Choroid plexus epithelial cell (primary cell): ENCODE data around the gene TTC28.
"Not testable (repeated sequence)": the region's sequence is repeated elsewhere in the genome, so short reads cannot be mapped to it uniquely, and the experiment has no call there.

ENCODE experiments used
- DNase-seq: peaks from one replicate; pipeline ENCODE4 v3.0.0-alpha.2; 2010; ENCODE audit warnings: low read depth
- H3K4me3 ChIP-seq: 2 replicates; pipeline ENCODE4 v1.5.1; 2011; ENCODE audit warnings: low read depth, mild to moderate bottlenecking, control low read depth, low read length, moderate library complexity
- TF ChIP-seq, protein P1 (sequence below): conservative IDR thresholded peaks from 2 replicates; pipeline ENCODE4 v1.5.1; 2011; ENCODE audit warnings: low read depth, mild to moderate bottlenecking, control low read depth, inconsistent platforms, low read length, moderate library complexity

TTC28 gene

DNA sequence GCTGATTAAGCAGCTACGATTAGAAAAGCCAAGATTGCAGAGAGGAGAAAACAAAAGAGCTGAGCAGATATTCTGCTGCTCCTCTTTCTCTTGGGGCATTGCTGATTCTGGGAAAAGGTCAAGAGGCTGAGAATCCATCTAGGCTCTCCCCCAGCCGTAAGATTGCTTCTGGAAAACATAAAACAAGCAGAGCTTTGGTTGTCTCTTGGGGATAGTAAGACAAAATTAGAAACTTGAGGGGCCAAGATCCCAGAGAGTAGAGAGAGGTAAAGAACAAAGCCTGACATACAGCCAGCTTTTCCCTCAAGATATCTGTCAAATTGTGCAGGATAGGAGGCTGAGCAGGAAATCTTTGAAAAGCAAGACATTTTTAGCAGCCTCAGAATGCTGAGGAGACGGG lies 158.2 kb downstream of the TTC28 start:
- no peak overlapping the region for H3K4me3 ChIP-seq
- TF ChIP-seq, protein P1, sequence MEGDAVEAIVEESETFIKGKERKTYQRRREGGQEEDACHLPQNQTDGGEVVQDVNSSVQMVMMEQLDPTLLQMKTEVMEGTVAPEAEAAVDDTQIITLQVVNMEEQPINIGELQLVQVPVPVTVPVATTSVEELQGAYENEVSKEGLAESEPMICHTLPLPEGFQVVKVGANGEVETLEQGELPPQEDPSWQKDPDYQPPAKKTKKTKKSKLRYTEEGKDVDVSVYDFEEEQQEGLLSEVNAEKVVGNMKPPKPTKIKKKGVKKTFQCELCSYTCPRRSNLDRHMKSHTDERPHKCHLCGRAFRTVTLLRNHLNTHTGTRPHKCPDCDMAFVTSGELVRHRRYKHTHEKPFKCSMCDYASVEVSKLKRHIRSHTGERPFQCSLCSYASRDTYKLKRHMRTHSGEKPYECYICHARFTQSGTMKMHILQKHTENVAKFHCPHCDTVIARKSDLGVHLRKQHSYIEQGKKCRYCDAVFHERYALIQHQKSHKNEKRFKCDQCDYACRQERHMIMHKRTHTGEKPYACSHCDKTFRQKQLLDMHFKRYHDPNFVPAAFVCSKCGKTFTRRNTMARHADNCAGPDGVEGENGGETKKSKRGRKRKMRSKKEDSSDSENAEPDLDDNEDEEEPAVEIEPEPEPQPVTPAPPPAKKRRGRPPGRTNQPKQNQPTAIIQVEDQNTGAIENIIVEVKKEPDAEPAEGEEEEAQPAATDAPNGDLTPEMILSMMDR, result no peak
- DNase-seq, result no peak

DNA sequence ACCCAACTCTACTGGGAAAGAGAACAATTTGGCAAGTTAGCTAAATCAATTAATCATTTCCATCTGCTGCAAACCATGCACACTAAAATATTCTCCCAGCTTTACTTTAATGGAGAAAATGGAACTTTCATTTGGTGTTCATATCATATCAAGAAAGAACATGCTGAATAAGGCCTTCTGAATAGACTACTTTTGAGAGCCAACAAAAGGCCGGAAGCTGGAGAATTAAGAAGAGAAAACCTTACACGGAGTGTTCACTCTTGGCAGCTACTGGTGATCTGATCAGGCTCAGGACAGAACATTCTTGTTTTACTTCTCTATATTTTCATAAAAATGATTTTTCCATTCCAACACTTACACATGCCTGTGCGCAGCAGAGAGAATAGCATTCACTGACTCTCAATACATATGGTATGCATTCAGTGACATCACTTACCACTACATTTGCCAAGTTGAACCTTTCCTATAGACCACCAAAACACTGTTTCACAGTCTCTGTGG lies 165.3 kb downstream of the TTC28 start:
- TF ChIP-seq, protein P1, result no peak
- H3K4me3 ChIP-seq, result no peak overlapping the region
- DNase-seq, result peak; percentile 6

DNA sequence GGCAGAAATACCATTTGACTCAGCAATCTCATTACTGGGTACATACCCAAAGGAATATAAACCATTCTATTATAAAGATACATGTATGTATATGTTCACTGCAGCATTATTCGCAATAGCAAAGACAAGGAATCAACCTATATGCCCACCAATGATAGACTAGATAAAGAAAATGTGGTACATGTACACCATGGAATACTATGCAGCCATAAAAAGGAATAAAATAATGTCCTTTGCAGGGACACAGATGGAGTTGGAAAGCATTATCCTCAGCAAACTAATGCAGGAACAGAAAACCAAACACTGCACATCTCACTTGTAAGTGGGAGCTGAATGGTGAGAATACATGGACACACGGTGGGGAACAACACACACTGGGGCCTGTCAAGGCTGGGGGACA lies 167.3 kb downstream of the TTC28 start:
- not testable (repeated sequence) for DNase-seq, H3K4me3 ChIP-seq

DNA sequence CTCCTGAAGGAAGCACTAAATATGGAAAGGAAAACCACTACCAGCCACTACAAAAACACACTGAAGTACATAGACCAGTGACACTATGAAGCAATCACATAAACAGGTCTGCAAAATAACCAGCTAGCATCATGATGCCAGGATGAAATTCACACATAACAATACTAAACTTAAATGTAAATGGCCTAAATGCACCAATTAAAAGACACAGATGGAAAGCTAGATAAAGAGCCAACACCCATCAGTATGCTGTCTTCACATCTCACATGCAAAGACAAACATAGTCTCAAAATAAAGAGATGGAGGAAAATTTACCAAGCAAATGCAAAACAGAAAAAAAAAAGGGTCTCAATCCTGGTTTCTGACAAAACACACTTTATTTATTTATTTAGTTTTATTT lies 171.7 kb downstream of the TTC28 start:
- TF ChIP-seq, protein P1, result no peak

DNA sequence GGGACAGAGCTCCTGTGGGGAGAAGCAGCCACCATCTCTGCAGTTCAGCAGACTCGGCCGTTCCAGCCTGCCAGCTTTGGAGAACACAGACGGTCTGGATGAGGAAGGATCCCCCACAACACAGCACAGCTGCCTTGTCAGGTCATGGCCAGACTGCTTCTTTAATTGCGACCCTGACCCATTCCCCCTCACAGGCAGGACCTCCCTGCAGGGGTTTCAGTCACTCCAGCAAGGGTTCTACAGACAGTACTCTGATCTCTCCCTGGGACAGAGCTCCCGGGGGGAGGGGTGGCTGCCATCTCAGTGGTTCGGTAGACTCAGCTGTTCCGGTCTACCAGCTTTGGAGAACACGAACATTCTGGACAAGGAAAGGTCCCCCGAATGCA lies 173.5 kb downstream of the TTC28 start:
- peak overlapping the region; percentile 41 for H3K4me3 ChIP-seq
- TF ChIP-seq, protein P1, result no peak
- peak; percentile 12 for DNase-seq

More for the DNA sequence above, 171.7 kb downstream of the TTC28 start:
- DNase-seq, result no peak
- H3K4me3 ChIP-seq, result no peak overlapping the region

DNA sequence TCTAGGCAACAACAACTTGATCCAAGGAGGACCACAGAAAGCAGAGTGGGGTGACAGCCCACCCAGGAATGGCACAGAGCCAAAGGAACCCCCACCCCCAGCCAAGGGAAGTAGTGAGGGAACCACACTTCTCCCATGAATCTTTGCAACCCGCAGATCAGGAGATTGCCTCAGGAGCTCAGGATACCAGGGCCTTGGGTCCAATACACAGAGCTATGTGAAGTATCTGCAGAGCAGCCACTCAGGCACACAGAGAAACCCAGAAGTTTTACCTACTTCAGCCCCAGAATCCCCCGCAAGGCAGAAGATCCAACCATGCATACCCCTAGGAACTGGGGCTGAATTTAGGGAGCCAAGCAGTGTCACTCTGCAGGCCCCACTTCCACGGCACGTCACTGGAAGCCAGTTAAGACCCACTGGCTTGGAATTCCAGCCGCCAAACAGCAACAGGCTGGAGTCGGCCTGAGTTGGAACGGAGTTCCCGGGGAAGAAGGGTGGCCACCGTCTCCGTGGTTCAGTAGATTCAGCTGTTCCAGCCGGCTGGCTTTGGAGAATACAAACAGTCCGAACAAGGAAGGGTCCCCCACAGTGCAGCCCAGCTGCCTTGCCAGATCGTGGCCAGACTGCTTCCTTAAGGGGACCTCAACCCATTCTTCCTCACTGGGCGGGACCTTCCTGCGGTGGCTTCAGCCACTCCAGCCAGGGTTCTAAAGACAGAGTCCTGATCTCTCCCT lies 174.1 kb downstream of the TTC28 start:
- DNase-seq, result peak; percentile 12
- peak overlapping the region; percentile 41 for H3K4me3 ChIP-seq
- TF ChIP-seq, protein P1, result no peak

DNA sequence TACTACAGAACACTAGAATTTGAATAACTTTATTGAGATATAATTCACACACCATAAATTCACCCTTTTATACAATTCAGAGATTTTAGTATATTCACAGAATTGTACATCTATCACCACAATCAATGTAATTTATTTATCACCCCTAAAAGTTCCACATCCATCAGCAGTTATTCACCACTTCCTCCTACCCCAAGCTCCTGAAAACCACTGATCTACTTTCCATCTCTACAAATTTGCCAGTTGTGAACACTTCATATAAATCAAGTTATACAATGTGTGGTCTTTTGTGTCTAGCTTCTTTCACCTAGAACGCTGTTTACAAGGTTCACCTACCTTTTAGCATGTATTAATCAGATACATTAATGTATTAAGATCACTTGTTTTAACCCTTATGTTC lies 179.6 kb downstream of the TTC28 start:
- TF ChIP-seq, protein P1, result no peak
- no peak for DNase-seq
- H3K4me3 ChIP-seq, result no peak overlapping the region
